H1 (cell line): ENCODE data around the gene GNG12. TPM values are rescaled to one million over a fixed set of nuclear protein-coding genes. Genes with fewer than 3 reads are reported as not detected.

Source experiments
- CTCF ChIA-PET: fragments of 300-600 bp; sonication (Branson Sonifier 250); formaldehyde crosslinking; loops from one replicate; lab custom pipeline; 2021; ENCODE audit not compliant: partially characterized antibody; lab: Charles Lee
- POLR2A ChIA-PET: fragments of 300-600 bp; sonication (Branson Sonifier 250); formaldehyde crosslinking; loops from one replicate; lab custom pipeline; 2021; ENCODE audit warnings: inconsistent platforms; ENCODE audit not compliant: partially characterized antibody; lab: Charles Lee
- DNase-seq, 2 experiments: peaks; one replicate each; pipeline versions ENCODE4 v3.0.0 to v3.0.0-alpha.2; 2010 to 2022; ENCODE audit warnings: low spot score in 2 of 2, low read depth in 1 of 2, mixed read lengths in 1 of 2
- FAIRE-seq: peaks from 2 replicates; lab custom pipeline; 2011; peaks lifted over from hg19 to GRCh38; lab: Jason Lieb, UNC
- H2AFZ ChIP-seq: 2 replicates; pipeline ENCODE4 v1.8.1; 2012; ENCODE audit warnings: low read length, inconsistent platforms
- H2AK5ac ChIP-seq: 2 replicates; pipeline ENCODE4 v1.6.1; 2013; ENCODE audit warnings: low read depth, low read length
- H2BK120ac ChIP-seq: replicated peaks from 2 replicates; pipeline ENCODE3; 2013; ENCODE audit warnings: low read depth, low read length, inconsistent platforms
- H2BK12ac ChIP-seq: 2 replicates; pipeline ENCODE4 v1.6.1; 2013; ENCODE audit warnings: low read depth, low read length
- H2BK15ac ChIP-seq: 2 replicates; pipeline ENCODE4 v1.6.1; 2013; ENCODE audit warnings: low read length
- H2BK20ac ChIP-seq: 2 replicates; pipeline ENCODE4 v1.6.1; 2013; ENCODE audit warnings: low read length
- H2BK5ac ChIP-seq: 2 replicates; pipeline ENCODE4 v1.6.1; 2013; ENCODE audit warnings: low read depth, low read length
- H3K14ac ChIP-seq: 2 replicates; pipeline ENCODE4 v1.6.1; 2013; ENCODE audit warnings: inconsistent platforms; ENCODE audit not compliant: insufficient read length
- H3K18ac ChIP-seq: 2 replicates; pipeline ENCODE4 v1.6.1; 2013; ENCODE audit warnings: low read length; ENCODE audit errors: extremely low read depth
- H3K23ac ChIP-seq: 2 replicates; pipeline ENCODE4 v1.6.1; 2013; ENCODE audit warnings: inconsistent platforms; ENCODE audit not compliant: insufficient read length
- H3K23me2 ChIP-seq: 2 replicates; pipeline ENCODE4 v1.6.1; 2013; ENCODE audit warnings: low read depth, low read length
- H3K27ac ChIP-seq: 2 replicates; pipeline ENCODE4 v1.6.1; 2011; ENCODE audit warnings: low read depth, low read length, inconsistent platforms
- H3K27me3 ChIP-seq, 4 experiments: replicated peaks in 1 of 4; 1 replicate in 1 of 4; 2 replicates in 3 of 4; pipeline versions ENCODE4 v1.6.1 to v1.8.1; 2011 to 2013; ENCODE audit warnings: low read length in 3 of 4, mild to moderate bottlenecking in 3 of 4, inconsistent platforms in 2 of 4, mixed read lengths in 2 of 4, moderate library complexity in 1 of 4; ENCODE audit not compliant: control insufficient read depth in 3 of 4, insufficient read depth in 3 of 4; ENCODE audit errors: extremely low read depth in 1 of 4
- H3K36me3 ChIP-seq, 4 experiments: 2 replicates each; pipeline versions ENCODE4 v1.6.1 to v1.8.1; 2011 to 2013; ENCODE audit warnings: mild to moderate bottlenecking in 4 of 4, low read length in 3 of 4, moderate library complexity in 2 of 4, control low read depth in 1 of 4, inconsistent platforms in 1 of 4; ENCODE audit not compliant: insufficient read depth in 4 of 4, control insufficient read depth in 2 of 4
- H3K4ac ChIP-seq: replicated peaks from 2 replicates; pipeline ENCODE3; 2013; ENCODE audit warnings: low read length, low read depth, mixed read lengths, inconsistent platforms; ENCODE audit not compliant: insufficient read length
- H3K4me1 ChIP-seq, 4 experiments: replicated peaks in 1 of 4; 1 replicate in 1 of 4; 2 replicates in 3 of 4; pipeline versions ENCODE4 v1.6.1 to v1.8.1; 2011 to 2013; ENCODE audit warnings: low read length in 3 of 4, inconsistent platforms in 2 of 4, mixed read lengths in 1 of 4; ENCODE audit not compliant: insufficient read depth in 4 of 4, control insufficient read depth in 3 of 4
- H3K4me2 ChIP-seq, 2 experiments: 2 replicates each; pipeline versions ENCODE4 v1.6.1 to v1.8.1; 2011 to 2013; ENCODE audit warnings: low read depth in 2 of 2, low read length in 2 of 2, control low read depth in 1 of 2, inconsistent platforms in 1 of 2, mild to moderate bottlenecking in 1 of 2; ENCODE audit not compliant: insufficient read depth in 1 of 2
- H3K4me3 ChIP-seq, 4 experiments: fragments of 200-600, 300-600 bp in 1 of 4; sonication (generic), shearing (Covaris generic), sonication (Bioruptor Twin) in 1 of 4; 2 replicates each; pipeline versions ENCODE4 v1.5.1 to v1.8.1; 2011 to 2016; ENCODE audit warnings: low read length in 4 of 4, low read depth in 3 of 4, control low read depth in 2 of 4, inconsistent platforms in 2 of 4, mild to moderate bottlenecking in 2 of 4, mixed read lengths in 1 of 4, moderate library complexity in 1 of 4; ENCODE audit not compliant: insufficient read depth in 2 of 4; ENCODE audit errors: extremely low read depth in 1 of 4
- H3K56ac ChIP-seq: replicated peaks from 2 replicates; pipeline ENCODE3; 2013; ENCODE audit warnings: low read depth, mild to moderate bottlenecking, mixed read lengths, low read length, inconsistent platforms; ENCODE audit not compliant: insufficient read length
- H3K79me1 ChIP-seq: 2 replicates; pipeline ENCODE4 v1.6.1; 2013; ENCODE audit warnings: low read depth, low read length, control low read depth
- H3K79me2 ChIP-seq, 2 experiments: 2 replicates each; pipeline versions ENCODE4 v1.6.1 to v1.8.1; 2012 to 2013; ENCODE audit warnings: low read length in 2 of 2, mild to moderate bottlenecking in 2 of 2, inconsistent platforms in 1 of 2; ENCODE audit not compliant: insufficient read depth in 2 of 2, control insufficient read depth in 1 of 2
- H3K9ac ChIP-seq, 4 experiments: replicated peaks in 1 of 4; 1 replicate in 1 of 4; 2 replicates in 3 of 4; pipeline versions ENCODE4 v1.6.1 to v1.8.1; 2011 to 2013; ENCODE audit warnings: low read depth in 3 of 4, low read length in 3 of 4, control low read depth in 2 of 4, mild to moderate bottlenecking in 2 of 4, moderate library complexity in 2 of 4, inconsistent platforms in 1 of 4; ENCODE audit errors: extremely low read depth in 1 of 4
- H3K9me3 ChIP-seq, 2 experiments: 2 replicates each; pipeline versions ENCODE4 v1.6.1 to v1.8.1; 2012 to 2013; ENCODE audit warnings: mild to moderate bottlenecking in 2 of 2, moderate library complexity in 2 of 2, control low read depth in 1 of 2, inconsistent platforms in 1 of 2, low read depth in 1 of 2, low read length in 1 of 2, mixed read lengths in 1 of 2; ENCODE audit not compliant: insufficient read depth in 2 of 2
- H4K20me1 ChIP-seq, 2 experiments: replicated peaks in 1 of 2; 2 replicates each; pipeline versions ENCODE3 to v1.8.1; 2011 to 2013; ENCODE audit warnings: inconsistent platforms in 2 of 2, low read length in 2 of 2, mild to moderate bottlenecking in 1 of 2; ENCODE audit not compliant: insufficient read depth in 2 of 2, control insufficient read depth in 1 of 2
- H4K5ac ChIP-seq: 2 replicates; pipeline ENCODE4 v1.6.1; 2013; ENCODE audit warnings: low read length, low read depth, mixed read lengths, inconsistent platforms; ENCODE audit not compliant: insufficient read length
- H4K8ac ChIP-seq: 2 replicates; pipeline ENCODE4 v1.8.0; 2013; ENCODE audit warnings: mild to moderate bottlenecking, moderate library complexity, low read length, inconsistent platforms; ENCODE audit not compliant: insufficient read depth; ENCODE audit errors: extremely low read depth
- H4K91ac ChIP-seq: replicated peaks from 2 replicates; pipeline ENCODE3; 2013; ENCODE audit warnings: low read length, mixed read lengths, inconsistent platforms; ENCODE audit not compliant: insufficient read length
- BCL11A ChIP-seq, 2 experiments: IDR thresholded peaks; one replicate each; pipeline ENCODE4 v1.6.1; 2011; ENCODE audit warnings: low read depth in 2 of 2, low read length in 2 of 2, mild to moderate bottlenecking in 2 of 2
- CBX5 ChIP-seq: fragments of 300-800, 300-1000 bp; sonication (generic); IDR thresholded peaks from 2 replicates; pipeline ENCODE4 v1.7.1; 2016; ENCODE audit warnings: antibody characterized with exemption, low read length, low read depth
- CEBPB ChIP-seq: IDR thresholded peaks from 2 replicates; pipeline ENCODE4 v1.6.1; 2012; ENCODE audit warnings: low read depth, low read length
- CHD1 ChIP-seq: IDR thresholded peaks from 2 replicates; pipeline ENCODE4 v1.6.1; 2012; ENCODE audit warnings: low read depth, low read length, improper control_type of control experiment
- POU5F1 ChIP-seq: IDR thresholded peaks from 2 replicates; pipeline ENCODE4 v1.6.1; 2011; ENCODE audit warnings: low read depth, mild to moderate bottlenecking, low read length, moderate library complexity
- RAD21 ChIP-seq, 2 experiments: IDR thresholded peaks in 1 of 2; conservative IDR thresholded peaks in 1 of 2; 2 replicates each; pipeline ENCODE4 v1.6.1; 2011; ENCODE audit warnings: low read depth in 2 of 2, low read length in 2 of 2, improper control_type of control experiment in 1 of 2, inconsistent platforms in 1 of 2, mild to moderate bottlenecking in 1 of 2, moderate library complexity in 1 of 2
- SIN3A ChIP-seq, 2 experiments: IDR thresholded peaks in 1 of 2; conservative IDR thresholded peaks in 1 of 2; 2 replicates each; pipeline ENCODE4 v1.6.1; 2011 to 2012; ENCODE audit warnings: low read length in 2 of 2, improper control_type of control experiment in 1 of 2, low read depth in 1 of 2, mild to moderate bottlenecking in 1 of 2
- YY1 ChIP-seq: IDR thresholded peaks from 2 replicates; pipeline ENCODE4 v1.6.1; 2011; ENCODE audit warnings: low read depth, mild to moderate bottlenecking, low read length
- WGBS, 2 experiments: shearing (Covaris generic) in 1 of 2; methylation state at CpG; one replicate each; pipeline versions ENCODE4 v1.1.6 to v1.1.7; 2013 to 2015; ENCODE audit warnings: low lambda C conversion rate in 2 of 2, mixed read lengths in 2 of 2, inconsistent platforms in 1 of 2, low coverage in 1 of 2, missing lambda C conversion rate in 1 of 2; ENCODE audit not compliant: insufficient replicate concordance in 2 of 2, insufficient coverage in 1 of 2, insufficient read length in 1 of 2; ENCODE audit errors: extremely low coverage in 1 of 2, missing lambda C conversion rate in 1 of 2; 5-methylcytosine and 5-hydroxymethylcytosine counted together
- polyA plus RNA-seq, 7 experiments: library from polyadenylated mRNA; depleted of rRNA in 3 of 7; stranded (reverse) in 5 of 7; unstranded in 2 of 7; fragments of >200 nt in 5 of 7; fragments of 200-250 nt in 2 of 7; gene quantifications; 1 replicate in 5 of 7; 2 replicates in 1 of 7; 4 replicates in 1 of 7; pipeline versions ENCODE4 v1.2.1 to v1.2.3, GENCODE V29; 2011 to 2013; ENCODE audit warnings: missing spikeins in 2 of 7, mixed read lengths in 2 of 7
- total RNA-seq: library from RNA; stranded (reverse); fragmentation: NEBNext Ultra II Directional; extraction: Animal tissue kit (Norgen Biotek cat#: 25700); gene quantifications from 2 replicates; pipeline ENCODE4 v1.2.1, GENCODE V29; 2021
- TF ChIP-seq, protein P1 (sequence below), 3 experiments: IDR thresholded peaks; 1 replicate in 2 of 3; 2 replicates in 1 of 3; pipeline versions ENCODE4 v1.5.1 to v1.6.1; 2011; ENCODE audit warnings: low read length in 3 of 3, mild to moderate bottlenecking in 3 of 3, inconsistent platforms in 2 of 3, low read depth in 1 of 3, moderate library complexity in 1 of 3; ENCODE audit not compliant: insufficient read depth in 1 of 3; ENCODE audit errors: control extremely low read depth in 1 of 3
- TF ChIP-seq, protein P2 (sequence below): IDR thresholded peaks from 2 replicates; pipeline ENCODE4 v1.6.1; 2012; ENCODE audit warnings: inconsistent platforms

The GNG12 gene
- total and polyA plus RNA-seq, 2 of the 8 experiments (the other 6 are each of a cell fraction or from before 2014, with no cell fraction given): 11.4 to 35.8 TPM

DNA sequence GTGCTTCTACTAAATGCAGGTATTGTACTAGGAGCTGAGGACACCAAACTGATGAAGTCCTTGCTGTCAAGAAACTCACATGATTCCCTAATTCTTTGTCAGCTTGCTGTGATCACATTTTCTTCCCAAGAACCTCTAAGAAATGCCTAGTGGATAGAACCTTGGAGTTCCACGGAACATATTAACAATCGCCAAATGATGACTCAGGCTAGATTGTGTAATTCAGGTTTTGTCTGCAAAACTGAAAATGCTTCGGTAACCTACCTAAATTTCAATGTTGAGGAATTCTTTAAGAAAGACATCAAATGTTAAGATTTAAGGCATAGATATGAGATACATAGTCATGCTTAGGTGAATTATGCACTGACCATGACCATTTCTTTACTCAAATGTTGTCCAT is 150.0 kb downstream of the GNG12 start:
- WGBS, 2 experiments: 95% methylated on average over 3 of the region's 3 CpGs; no CpG with 5 or more reads in 1 of the 2 experiments
- Histone ChIP-seq H4K8ac (no peak overlapping the region), H4K91ac (no peak overlapping the region), H3K9ac (no peak overlapping the region), H3K23ac (no peak overlapping the region), H3K4me2 (no peak overlapping the region), H3K9me3 (no peaks in the 10 kb centered on the region), H2BK12ac (no peak overlapping the region), H3K23me2 (peaks cover 6% of the 10 kb centered on the region; the same call in 1 of the 2 replicates), H4K5ac (no peak overlapping the region), H3K27ac (no peak overlapping the region), H3K79me1 (no peaks in the 10 kb centered on the region), H3K4me1 (peaks cover 0 to 9% (median 5%) of the 10 kb centered on the region in 4 experiments; a peak in 5 of 7 replicates), H3K4me3 (no peak overlapping the region), H3K27me3 (no peaks in the 10 kb centered on the region), H2BK5ac (no peak overlapping the region), H3K79me2 (peaks cover 0 to 10% of the 10 kb centered on the region in 2 experiments; a peak in 2 of 4 replicates), H2BK20ac (no peak overlapping the region), H3K4ac (no peak overlapping the region), H2AK5ac (no peak overlapping the region), H3K36me3 (peaks cover 0 to 13% (median 3%) of the 10 kb centered on the region in 4 experiments; a peak in 4 of 8 replicates), H2BK15ac (no peak overlapping the region), H3K56ac (no peak overlapping the region), H3K14ac (no peak overlapping the region), H4K20me1 (peaks cover 0 to 2% of the 10 kb centered on the region in 2 experiments), H2AFZ (no peak overlapping the region; the same call in 1 of the 2 replicates), H3K18ac (no peak overlapping the region), H2BK120ac (no peak overlapping the region)
- no peak for FAIRE-seq
- no peak for DNase-seq
- ChIA-PET CTCF (interaction anchor here (0.6 to 3.0 kb wide), 9 partner anchors 9 to 151 kb away, joined by 3 to 13 read pairs (median 4); no protein-coding TSS in a partner anchor), POLR2A (no interaction called here)
- TF ChIP-seq, protein P1, sequence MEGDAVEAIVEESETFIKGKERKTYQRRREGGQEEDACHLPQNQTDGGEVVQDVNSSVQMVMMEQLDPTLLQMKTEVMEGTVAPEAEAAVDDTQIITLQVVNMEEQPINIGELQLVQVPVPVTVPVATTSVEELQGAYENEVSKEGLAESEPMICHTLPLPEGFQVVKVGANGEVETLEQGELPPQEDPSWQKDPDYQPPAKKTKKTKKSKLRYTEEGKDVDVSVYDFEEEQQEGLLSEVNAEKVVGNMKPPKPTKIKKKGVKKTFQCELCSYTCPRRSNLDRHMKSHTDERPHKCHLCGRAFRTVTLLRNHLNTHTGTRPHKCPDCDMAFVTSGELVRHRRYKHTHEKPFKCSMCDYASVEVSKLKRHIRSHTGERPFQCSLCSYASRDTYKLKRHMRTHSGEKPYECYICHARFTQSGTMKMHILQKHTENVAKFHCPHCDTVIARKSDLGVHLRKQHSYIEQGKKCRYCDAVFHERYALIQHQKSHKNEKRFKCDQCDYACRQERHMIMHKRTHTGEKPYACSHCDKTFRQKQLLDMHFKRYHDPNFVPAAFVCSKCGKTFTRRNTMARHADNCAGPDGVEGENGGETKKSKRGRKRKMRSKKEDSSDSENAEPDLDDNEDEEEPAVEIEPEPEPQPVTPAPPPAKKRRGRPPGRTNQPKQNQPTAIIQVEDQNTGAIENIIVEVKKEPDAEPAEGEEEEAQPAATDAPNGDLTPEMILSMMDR (IDR thresholded peaks at IDR 0.05; ENCODE audit: control extremely low read depth in 1 of 3, insufficient read depth in 1 of 3, low read depth in 1 of 3, low read length in 3 of 3): no peak
- no peak for TF ChIP-seq CBX5
- no peak for TF ChIP-seq BCL11A (IDR thresholded peaks at IDR 0.05; ENCODE audit: low read depth in 2 of 2, low read length in 2 of 2)
- TF ChIP-seq POU5F1: no peak
- TF ChIP-seq YY1: no peak
- TF ChIP-seq RAD21 (IDR thresholded peaks at IDR 0.05 in 1 of 2, conservative IDR thresholded peaks at IDR 0.05 in 1 of 2; ENCODE audit: low read depth in 2 of 2, low read length in 2 of 2): no peak
- TF ChIP-seq CHD1: no peak
- TF ChIP-seq SIN3A (conservative IDR thresholded peaks at IDR 0.05 in 1 of 2, IDR thresholded peaks at IDR 0.05 in 1 of 2; ENCODE audit: low read depth in 1 of 2, low read length in 2 of 2): no peak
- TF ChIP-seq CEBPB: no peak
- TF ChIP-seq, protein P2, sequence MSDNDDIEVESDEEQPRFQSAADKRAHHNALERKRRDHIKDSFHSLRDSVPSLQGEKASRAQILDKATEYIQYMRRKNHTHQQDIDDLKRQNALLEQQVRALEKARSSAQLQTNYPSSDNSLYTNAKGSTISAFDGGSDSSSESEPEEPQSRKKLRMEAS: no peak
